SK-N-DZ (cell line): Measurements from ENCODE around the gene FASN.

Experiments used
- DNase-seq: peaks from one replicate; pipeline ENCODE4 v3.0.0-alpha.2; 2015; ENCODE audit warnings: low spot score

The FASN gene

GRCh38 chr17:82088838-82089722, 9.0 kb downstream of the FASN start:
- no peak for DNase-seq

DNA sequence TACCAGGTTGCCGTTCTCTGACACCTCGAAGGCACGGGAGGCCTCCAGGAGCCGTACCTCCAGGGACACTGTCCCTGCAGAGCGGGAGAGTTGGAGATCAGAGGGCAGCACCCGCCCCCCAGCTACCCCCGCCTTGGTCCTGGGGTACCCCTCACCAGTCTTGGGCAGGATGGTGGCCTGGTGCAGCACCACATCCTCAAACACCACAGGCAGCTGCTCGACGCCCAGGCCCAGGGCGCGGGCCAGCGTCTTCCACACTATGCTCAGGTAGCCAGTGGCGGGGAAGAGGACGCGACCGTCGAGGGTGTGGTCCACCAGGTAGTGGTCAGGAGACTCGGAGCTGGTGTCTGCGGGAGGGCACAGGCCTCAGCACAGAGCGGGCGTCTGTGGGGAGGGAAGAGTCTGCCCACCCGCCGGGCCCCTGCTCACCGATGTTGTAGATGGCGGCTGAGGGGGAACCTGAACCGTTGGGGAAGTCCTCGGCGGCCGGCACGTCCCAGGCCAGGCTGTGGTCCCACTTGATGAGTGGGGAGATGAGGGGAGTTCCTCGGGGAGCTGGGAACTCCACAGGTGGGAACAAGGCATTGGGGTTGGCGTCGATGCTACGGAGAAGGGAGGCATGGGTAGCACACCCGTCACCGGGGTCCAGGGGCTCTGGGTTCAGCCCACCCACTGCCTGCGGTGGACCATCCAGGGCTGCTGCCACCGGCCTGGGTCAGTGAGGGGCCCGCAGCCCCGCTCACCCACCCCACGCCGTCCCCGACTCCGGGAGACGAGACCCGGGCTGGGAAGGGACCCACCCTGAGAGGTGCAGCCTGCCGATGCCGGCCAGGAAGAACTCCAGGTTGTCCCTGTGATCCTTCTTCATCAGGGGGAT, 9.8 kb downstream of the FASN start:
- DNase-seq = no peak

- DNase-seq = no peak
Measured at GRCh38 chr17:82086941-82087906, 10.8 kb downstream of the FASN start.

DNA sequence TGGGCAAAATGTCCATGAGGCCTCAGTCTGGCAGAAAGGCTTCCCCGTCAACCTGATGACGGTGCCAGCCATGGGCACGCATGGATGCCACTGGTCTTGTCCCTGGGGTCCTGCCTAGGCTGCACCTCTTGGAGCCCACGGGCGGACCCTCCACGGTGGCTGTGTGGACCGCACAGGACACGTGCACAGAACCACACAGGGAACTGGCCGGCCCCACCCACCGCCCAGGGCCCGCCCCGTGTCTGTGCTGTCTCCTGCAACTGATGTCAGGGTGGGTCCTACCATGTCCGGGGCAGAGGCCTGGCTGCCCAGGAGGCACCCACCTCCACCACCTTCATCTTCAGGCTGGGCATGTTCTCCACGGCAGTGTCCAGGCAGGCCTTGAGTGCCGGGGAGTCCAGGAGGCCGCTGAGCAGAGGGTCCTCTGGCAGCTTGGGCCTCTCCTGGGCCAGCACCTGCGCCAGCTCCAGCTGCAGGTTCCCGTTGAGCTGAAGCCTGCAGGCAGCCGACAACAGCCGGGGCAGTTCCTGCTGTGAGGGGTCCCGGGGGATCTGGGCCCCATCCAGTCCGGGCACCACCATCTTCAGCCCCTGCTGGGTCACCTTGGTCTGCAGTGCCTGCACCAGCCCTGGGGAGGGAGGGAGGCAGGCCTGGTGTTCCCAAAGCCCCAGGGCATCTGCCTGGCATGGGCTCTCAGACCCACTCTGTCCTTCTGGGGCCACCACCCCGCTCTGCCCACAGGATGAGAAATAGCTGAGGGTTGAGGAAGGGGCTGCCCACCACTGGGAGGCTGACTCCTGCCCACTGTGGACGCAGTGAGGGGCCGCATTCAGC, 11.9 kb downstream of the FASN start:
- no peak for DNase-seq

GRCh38 chr17:82085031-82085861, 12.8 kb downstream of the FASN start:
- no peak for DNase-seq

DNA sequence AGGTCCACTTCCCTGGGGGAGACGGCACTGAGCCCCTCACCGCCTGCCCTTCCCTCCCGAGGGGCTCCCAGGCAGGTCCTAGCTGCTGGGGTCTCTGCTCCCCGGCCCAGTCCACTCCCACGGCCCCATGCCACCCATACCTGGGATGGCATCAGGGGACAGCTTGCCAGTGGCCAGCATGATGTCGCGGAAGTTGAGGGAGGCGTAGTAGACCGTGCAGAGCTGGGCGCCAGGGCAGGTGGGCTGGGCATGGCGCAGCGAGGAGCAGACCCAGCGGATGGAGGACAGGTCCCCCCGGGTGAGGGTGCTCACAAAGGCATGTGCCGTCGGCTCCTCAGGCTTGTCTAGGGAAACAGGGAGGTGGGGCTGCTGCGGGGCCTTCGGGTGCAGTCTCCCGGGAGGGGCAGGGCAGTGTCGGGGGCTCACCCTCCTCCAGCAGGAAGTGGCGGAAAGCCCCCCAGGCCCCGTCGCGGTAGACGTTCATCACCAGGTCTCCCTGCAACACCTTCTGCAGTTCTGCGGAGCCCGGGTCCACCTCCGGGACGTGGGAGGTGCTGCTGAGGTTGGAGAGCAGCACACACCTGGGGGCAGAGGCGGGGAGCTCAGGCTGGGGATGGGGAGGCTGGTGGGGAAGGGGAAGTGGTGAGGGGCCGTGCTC, 13.5 kb downstream of the FASN start:
- no peak for DNase-seq

DNA sequence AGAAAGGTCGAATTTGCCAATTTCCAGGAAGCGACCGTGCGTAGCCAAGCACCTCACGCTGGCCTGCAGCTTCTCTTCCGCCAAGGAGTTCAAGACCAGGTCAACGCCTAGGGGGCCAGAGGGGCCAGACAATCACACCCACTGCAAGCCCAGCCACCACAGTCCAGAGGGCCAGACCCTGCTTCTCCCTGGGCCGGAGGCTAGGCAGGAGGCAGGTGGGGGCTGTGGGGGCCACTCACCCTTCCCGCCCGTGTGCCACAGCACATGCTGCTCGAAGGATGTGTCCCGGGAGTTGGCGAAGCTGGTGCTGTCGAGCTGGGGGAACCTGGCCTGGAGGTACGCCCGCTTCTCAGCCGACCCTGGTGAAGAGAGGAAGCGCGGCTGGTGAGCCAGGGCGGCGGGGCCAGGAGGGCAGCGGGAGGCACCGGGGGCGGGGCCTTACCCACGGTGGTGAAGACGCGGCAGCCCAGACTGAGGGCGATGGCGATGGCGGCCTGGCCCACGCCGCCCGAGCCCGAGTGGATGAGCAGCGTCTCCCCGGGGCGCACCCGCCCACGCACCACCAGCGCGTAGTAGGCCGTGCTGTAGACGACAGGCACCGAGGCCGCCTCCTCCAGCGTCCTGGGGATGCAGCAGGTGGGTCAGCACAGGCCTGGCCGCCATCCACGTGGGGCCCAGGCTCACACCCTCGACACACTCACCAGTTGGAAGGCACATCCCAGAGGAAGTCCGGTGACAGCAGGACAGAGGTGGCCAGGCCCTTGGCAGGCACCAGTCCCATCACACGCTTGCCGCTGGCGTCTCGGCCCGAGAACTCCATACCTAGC, 14.3 kb downstream of the FASN start:
- no peak for DNase-seq

- no peak for DNase-seq
Measured at GRCh38 chr17:82083009-82083408, 15.0 kb downstream of the FASN start.

GRCh38 chr17:82082456-82082855, 15.6 kb downstream of the FASN start:
- DNase-seq = no peak

DNA sequence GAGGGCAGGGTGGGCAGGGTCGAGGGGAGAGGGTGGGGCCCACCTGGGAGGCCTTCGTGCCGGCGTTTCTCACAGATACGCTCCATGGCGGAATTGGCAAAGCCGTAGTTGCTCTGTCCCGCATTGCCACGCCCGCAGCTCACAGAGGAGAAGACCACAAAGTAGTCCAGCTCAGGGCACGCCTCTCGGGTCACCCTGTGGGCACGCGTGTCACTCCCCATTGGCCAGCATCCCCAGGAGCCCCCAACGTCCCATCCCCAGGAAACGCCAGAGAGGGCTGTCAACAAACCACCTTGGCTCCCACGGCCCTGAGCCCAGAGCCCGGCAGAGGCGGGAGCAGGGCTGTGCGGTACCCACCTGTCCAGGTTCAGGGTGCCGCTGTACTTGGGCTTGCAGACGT, 16.1 kb downstream of the FASN start:
- DNase-seq = no peak

DNA sequence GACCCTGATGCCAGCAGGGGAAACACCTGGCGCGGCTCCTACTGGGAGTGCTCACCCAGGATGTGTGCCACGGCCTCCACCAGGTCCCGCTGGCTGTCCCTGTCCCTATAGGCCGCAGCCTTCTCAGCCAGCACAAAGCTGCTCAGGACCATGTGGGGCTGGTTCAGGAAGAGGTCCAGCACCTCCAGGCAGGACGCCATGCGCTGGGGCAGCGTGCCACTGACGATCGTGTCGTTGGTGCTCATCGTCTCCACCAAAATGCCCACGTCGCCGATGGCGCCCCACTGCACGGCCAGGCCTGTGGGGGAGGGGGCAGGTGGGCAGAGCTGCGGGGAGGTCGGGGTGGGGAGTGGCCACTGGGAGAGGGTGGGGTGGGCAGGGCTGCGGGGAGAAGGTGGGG, 16.5 kb downstream of the FASN start:
- DNase-seq = no peak

- DNase-seq = no peak
Measured at GRCh38 chr17:82080789-82081464, 17.1 kb downstream of the FASN start.

GRCh38 chr17:82080048-82080788, 17.8 kb downstream of the FASN start:
- DNase-seq = no peak

GRCh38 chr17:82079001-82079677, 18.9 kb downstream of the FASN start:
- no peak for DNase-seq

- no peak for DNase-seq
Measured at GRCh38 chr17:82078433-82078832, 19.6 kb downstream of the FASN start.

GRCh38 chr17:82077617-82078358, 20.2 kb downstream of the FASN start:
- DNase-seq = no peak
